Measurements from ENCODE around the gene SLC51A. TPM values are rescaled to one million over a fixed set of nuclear protein-coding genes. Genes with fewer than 3 reads are reported as not detected.

Gene SLC51A
- total and polyA plus RNA-seq, 2 of the 13 experiments (the other 11 are each of a cell fraction or from before 2014, with no cell fraction given): 4.3 to 48.8 TPM

DNA sequence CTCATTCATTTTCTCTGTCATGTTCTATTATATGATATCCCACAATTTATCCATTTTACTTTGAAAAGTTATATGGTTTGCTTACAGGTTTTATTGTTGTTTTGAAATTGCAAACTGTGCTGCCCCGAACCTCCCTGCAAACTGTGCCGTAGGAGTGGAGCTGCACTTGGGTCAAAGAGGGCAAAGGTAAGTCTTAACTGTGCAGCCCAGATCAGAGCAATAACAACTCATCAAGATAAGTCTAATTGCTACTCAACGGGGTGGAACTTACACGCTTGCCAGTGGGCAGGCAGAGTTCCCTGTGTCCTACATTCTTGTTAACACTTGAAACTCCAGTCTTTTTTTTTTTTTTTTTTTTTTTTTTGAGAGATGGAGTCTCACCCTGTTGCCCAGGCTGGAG is 38.4 kb upstream of the SLC51A start:
- no TSS peak for BruUV-seq (replicated peaks)
- Histone ChIP-seq H3K4me3 (replicated peaks in 1 of 3; ENCODE audit: insufficient read depth in 1 of 3, low read depth in 2 of 3, low read length in 3 of 3) (no peak overlapping the region), H3K79me2 (ENCODE audit: insufficient read depth, low read length) (no peaks in the 10 kb centered on the region), H3K27ac (ENCODE audit: extremely low read length, insufficient read depth, low read length) (no peak overlapping the region), H3K27me3 (ENCODE audit: control insufficient read depth in 1 of 2, insufficient read depth in 2 of 2, low read length in 2 of 2) (peaks cover 0 to 16% of the 10 kb centered on the region in 2 experiments; a peak in 1 of 5 replicates), H3K36me3 (replicated peaks in 1 of 2; ENCODE audit: control insufficient read depth in 1 of 2, insufficient read depth in 2 of 2, low read length in 2 of 2) (no peaks in the 10 kb centered on the region), H3K9ac (ENCODE audit: insufficient read depth, low read depth, low read length) (no peak overlapping the region), H3K4me1 (ENCODE audit: insufficient read depth, low read length) (peaks cover 26% of the 10 kb centered on the region), H3K4me2 (ENCODE audit: low read depth, low read length) (peak overlapping the region; percentile 51), H4K20me1 (ENCODE audit: insufficient read depth, low read length) (no peaks in the 10 kb centered on the region), H3K9me3 (ENCODE audit: low read length) (no peaks in the 10 kb centered on the region), H2AFZ (ENCODE audit: low read length) (no peak overlapping the region)
- 0% methylated on average over 4 of the region's 4 CpGs for WGBS (ENCODE audit: low lambda C conversion rate)
- ChIA-PET CTCF (ENCODE audit: low intra/inter-chr PET ratio, low total read pairs) (no interaction called here), POLR2A (no interaction called here)
- peak; percentile 45 for ATAC-seq
- no peak for TF ChIP-seq PHF5A (CRISPR knock-in tag; IDR thresholded peaks at IDR 0.05; ENCODE audit: low read depth, unreplicated experiment)
- no peak for TF ChIP-seq SMAD3 (CRISPR knock-in tag; IDR thresholded peaks at IDR 0.05)
- peak; percentile 33 for TF ChIP-seq HNF4A (CRISPR knock-in tag; IDR thresholded peaks at IDR 0.05)
- in situ Hi-C loops (cut with HindIII; ENCODE audit: extremely low pct_ligation_motif_present, low pct_unique_long_range_greater_than_20kb) (no loop called here), intact Hi-C loops (cut with micrococcal nuclease; ENCODE audit: unreplicated experiment) (loop anchor here (10.0 kb wide), 1 partner anchor 53 kb away; no protein-coding TSS in a partner anchor)
- FAIRE-seq: no peak
- no peak for DNase-seq (ENCODE audit: low spot score)

GRCh38 chr3:196178993-196179379 is 37.3 kb upstream of the SLC51A start:
- no peak for ATAC-seq
- intact Hi-C loops (cut with micrococcal nuclease; ENCODE audit: unreplicated experiment) (loop anchor here (10.0 kb wide), 1 partner anchor 54 kb away; no protein-coding TSS in a partner anchor), in situ Hi-C loops (cut with HindIII; ENCODE audit: extremely low pct_ligation_motif_present, low pct_unique_long_range_greater_than_20kb) (no loop called here)
- BruUV-seq (replicated peaks): no TSS peak
- H3K79me2 ChIP-seq (ENCODE audit: insufficient read depth, low read length): no peaks in the 10 kb centered on the region
- H3K4me3 ChIP-seq (replicated peaks in 1 of 3; ENCODE audit: insufficient read depth in 1 of 3, low read depth in 2 of 3, low read length in 3 of 3): no peak overlapping the region
- H3K9ac ChIP-seq (ENCODE audit: insufficient read depth, low read depth, low read length): no peak overlapping the region
- no peak for FAIRE-seq
- peaks cover 1 to 16% of the 10 kb centered on the region in 2 experiments; a peak in 2 of 5 replicates for H3K27me3 ChIP-seq (ENCODE audit: control insufficient read depth in 1 of 2, insufficient read depth in 2 of 2, low read length in 2 of 2)
- H4K20me1 ChIP-seq (ENCODE audit: insufficient read depth, low read length): no peaks in the 10 kb centered on the region
- POLR2A ChIA-PET: no interaction called here
- no peak overlapping the region for H3K27ac ChIP-seq (ENCODE audit: extremely low read length, insufficient read depth, low read length)
- DNase-seq (ENCODE audit: low spot score): no peak
- H3K4me1 ChIP-seq (ENCODE audit: insufficient read depth, low read length): peaks cover 26% of the 10 kb centered on the region
- CTCF ChIA-PET (ENCODE audit: low intra/inter-chr PET ratio, low total read pairs): no interaction called here
- no peaks in the 10 kb centered on the region for H3K36me3 ChIP-seq (replicated peaks in 1 of 2; ENCODE audit: control insufficient read depth in 1 of 2, insufficient read depth in 2 of 2, low read length in 2 of 2)
- no peak overlapping the region for H2AFZ ChIP-seq (ENCODE audit: low read length)
- 39% methylated on average over 6 of the region's 6 CpGs for WGBS (ENCODE audit: low lambda C conversion rate)
- H3K9me3 ChIP-seq (ENCODE audit: low read length): no peaks in the 10 kb centered on the region
- H3K4me2 ChIP-seq (ENCODE audit: low read depth, low read length): peak overlapping the region; percentile 36; the same call in 1 of the 2 replicates
- TF ChIP-seq SIN3B (IDR thresholded peaks at IDR 0.05; ENCODE audit: low read length) (no peak), ZNF605 (CRISPR knock-in tag; IDR thresholded peaks at IDR 0.05) (no peak), ZSCAN9 (CRISPR knock-in tag; IDR thresholded peaks at IDR 0.05; ENCODE audit: borderline replicate concordance) (no peak), ZNF317 (CRISPR knock-in tag; IDR thresholded peaks at IDR 0.05) (no peak), KLF11 (CRISPR knock-in tag; IDR thresholded peaks at IDR 0.05) (no peak), SIX1 (CRISPR knock-in tag; IDR thresholded peaks at IDR 0.05; ENCODE audit: borderline replicate concordance) (no peak), ETV6 (CRISPR knock-in tag; conservative IDR thresholded peaks at IDR 0.05) (no peak), HCFC1 (IDR thresholded peaks at IDR 0.05; ENCODE audit: low read depth, low read length) (no peak)
- TF ChIP-seq, protein P1, sequence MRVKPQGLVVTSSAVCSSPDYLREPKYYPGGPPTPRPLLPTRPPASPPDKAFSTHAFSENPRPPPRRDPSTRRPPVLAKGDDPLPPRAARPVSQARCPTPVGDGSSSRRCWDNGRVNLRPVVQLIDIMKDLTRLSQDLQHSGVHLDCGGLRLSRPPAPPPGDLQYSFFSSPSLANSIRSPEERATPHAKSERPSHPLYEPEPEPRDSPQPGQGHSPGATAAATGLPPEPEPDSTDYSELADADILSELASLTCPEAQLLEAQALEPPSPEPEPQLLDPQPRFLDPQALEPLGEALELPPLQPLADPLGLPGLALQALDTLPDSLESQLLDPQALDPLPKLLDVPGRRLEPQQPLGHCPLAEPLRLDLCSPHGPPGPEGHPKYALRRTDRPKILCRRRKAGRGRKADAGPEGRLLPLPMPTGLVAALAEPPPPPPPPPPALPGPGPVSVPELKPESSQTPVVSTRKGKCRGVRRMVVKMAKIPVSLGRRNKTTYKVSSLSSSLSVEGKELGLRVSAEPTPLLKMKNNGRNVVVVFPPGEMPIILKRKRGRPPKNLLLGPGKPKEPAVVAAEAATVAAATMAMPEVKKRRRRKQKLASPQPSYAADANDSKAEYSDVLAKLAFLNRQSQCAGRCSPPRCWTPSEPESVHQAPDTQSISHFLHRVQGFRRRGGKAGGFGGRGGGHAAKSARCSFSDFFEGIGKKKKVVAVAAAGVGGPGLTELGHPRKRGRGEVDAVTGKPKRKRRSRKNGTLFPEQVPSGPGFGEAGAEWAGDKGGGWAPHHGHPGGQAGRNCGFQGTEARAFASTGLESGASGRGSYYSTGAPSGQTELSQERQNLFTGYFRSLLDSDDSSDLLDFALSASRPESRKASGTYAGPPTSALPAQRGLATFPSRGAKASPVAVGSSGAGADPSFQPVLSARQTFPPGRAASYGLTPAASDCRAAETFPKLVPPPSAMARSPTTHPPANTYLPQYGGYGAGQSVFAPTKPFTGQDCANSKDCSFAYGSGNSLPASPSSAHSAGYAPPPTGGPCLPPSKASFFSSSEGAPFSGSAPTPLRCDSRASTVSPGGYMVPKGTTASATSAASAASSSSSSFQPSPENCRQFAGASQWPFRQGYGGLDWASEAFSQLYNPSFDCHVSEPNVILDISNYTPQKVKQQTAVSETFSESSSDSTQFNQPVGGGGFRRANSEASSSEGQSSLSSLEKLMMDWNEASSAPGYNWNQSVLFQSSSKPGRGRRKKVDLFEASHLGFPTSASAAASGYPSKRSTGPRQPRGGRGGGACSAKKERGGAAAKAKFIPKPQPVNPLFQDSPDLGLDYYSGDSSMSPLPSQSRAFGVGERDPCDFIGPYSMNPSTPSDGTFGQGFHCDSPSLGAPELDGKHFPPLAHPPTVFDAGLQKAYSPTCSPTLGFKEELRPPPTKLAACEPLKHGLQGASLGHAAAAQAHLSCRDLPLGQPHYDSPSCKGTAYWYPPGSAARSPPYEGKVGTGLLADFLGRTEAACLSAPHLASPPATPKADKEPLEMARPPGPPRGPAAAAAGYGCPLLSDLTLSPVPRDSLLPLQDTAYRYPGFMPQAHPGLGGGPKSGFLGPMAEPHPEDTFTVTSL (CRISPR knock-in tag; IDR thresholded peaks at IDR 0.05; ENCODE audit: borderline replicate concordance): no peak
- TF ChIP-seq, protein P2, sequence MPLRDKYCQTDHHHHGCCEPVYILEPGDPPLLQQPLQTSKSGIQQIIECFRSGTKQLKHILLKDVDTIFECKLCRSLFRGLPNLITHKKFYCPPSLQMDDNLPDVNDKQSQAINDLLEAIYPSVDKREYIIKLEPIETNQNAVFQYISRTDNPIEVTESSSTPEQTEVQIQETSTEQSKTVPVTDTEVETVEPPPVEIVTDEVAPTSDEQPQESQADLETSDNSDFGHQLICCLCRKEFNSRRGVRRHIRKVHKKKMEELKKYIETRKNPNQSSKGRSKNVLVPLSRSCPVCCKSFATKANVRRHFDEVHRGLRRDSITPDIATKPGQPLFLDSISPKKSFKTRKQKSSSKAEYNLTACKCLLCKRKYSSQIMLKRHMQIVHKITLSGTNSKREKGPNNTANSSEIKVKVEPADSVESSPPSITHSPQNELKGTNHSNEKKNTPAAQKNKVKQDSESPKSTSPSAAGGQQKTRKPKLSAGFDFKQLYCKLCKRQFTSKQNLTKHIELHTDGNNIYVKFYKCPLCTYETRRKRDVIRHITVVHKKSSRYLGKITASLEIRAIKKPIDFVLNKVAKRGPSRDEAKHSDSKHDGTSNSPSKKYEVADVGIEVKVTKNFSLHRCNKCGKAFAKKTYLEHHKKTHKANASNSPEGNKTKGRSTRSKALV (CRISPR knock-in tag; IDR thresholded peaks at IDR 0.05): no peak
